ENCODE data around the gene MINDY4.

The MINDY4 gene

DNA sequence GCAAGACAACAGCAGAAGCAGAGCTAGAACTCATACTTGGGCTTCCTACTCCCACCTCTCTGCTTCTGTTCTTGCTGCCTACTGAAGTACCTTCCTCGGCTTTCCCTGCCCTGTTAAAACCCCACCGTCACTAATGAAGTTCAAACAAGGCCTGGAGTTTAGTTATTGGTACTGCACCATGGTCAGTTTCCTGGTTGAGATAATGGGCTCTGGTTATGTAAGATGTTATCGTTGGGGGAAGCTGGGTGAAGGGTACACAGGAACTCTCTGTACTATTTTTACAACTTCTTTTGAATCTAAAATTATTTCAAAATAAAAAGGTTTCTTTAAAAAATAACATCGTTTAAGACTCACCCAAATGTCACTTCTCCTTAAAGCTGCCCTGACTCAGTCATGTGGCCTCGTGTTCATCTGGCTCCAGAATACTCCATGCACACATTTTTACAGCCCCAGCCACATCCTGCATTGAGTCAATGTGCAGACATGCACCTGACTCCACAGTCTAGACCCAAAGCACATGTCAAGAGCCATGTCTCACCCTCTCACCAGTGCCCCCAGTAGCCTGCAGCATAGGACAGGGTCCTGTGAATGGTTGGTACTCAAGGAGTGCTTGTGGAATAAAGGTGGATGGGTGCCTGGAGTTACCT, 103.6 kb downstream of the MINDY4 start:
- DNase-seq (ENCODE audit: low read depth in 2 of 2, low spot score in 1 of 2), result no peak

DNA sequence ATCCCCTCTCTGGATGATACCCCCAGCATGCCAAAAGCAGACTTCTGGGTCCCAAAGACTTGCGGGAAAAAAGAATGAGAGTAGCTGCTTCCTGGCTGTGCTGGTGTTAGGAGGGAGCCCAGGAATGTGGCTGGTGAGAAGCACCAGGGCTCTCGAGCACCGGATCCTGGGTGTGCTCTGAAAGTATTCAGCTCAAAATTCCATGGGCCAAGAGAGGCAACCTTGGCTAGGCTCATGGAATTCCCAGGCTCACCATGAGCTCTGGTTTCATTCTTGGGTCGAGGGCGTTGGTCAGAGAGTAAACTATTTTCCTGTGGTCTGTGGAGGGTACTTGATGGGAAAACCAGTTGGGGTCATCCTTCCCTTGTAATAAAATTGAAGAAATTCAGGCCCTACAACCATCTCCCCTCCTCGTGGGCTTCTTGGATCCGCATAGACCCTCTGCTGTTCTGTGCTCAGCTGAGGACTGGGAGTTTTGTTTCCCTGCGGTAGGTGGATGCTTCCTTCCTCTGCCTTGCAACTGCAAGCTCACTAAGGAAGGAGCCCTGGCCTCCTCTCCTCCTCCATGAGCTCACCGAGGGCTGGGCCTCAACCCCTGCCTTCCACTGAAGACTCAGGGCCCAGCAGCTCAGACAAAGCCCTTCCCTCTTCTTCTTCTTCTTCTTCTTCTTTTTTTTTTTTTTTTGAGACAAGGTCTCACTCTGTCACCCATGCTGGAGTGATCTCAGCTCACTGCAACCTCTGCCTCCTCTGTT, 106.0 kb downstream of the MINDY4 start:
- DNase-seq (ENCODE audit: low read depth in 2 of 2, low spot score in 1 of 2), result no peak

GRCh38 chr7:30877993-30878392, 106.8 kb downstream of the MINDY4 start:
- no peak for DNase-seq (ENCODE audit: low read depth in 2 of 2, low spot score in 1 of 2)

DNA sequence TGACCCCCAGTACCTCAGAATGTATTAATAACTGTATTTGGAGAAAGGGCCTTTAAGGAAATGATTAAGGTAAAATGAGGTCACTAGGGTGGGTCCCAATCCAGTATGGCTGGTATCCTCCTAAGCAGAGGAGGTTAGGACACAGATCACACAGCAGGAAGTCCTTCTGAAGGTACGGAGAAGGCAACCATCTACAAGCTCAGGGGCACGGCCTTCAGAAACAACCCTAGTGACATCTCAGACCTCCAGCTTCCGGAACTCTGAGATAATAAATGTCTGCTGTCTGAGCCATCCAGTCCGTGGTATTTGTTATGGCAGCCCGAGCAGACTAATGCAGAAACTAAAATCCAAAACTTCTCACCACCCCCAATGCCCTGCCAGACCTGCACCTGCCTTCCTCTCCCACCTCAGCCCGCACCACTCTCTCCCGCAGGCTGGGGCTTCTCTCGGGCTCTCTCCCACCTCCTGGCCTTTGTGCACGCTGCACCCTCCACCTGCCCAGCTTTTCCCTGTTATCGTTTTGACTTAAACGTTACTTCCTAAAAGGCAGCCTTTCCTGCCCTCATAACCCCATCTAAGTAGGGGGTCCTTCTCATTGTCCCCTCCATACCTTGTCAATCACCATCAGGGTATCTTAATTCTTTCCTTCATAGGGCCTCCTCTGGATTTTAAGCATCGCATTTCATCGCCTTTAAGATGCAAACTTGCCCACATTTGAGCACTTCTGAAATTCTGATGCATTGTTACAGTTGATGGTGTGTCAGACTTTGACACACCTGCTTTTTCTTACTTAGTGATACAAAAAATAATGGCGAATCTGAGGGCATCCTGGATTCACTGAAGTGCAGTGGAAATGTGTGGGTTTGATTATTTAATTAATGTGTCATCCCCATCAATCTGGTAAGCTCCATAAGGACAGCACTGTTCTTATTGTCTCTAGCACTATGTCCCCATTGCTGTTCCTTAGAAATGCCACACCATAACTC, 108.2 kb downstream of the MINDY4 start:
- no peak for DNase-seq (ENCODE audit: low read depth in 2 of 2, low spot score in 1 of 2)

GRCh38 chr7:30880125-30880720, 109.0 kb downstream of the MINDY4 start:
- no peak for DNase-seq (ENCODE audit: low read depth in 2 of 2, low spot score in 1 of 2)

GRCh38 chr7:30880941-30881340, 109.7 kb downstream of the MINDY4 start:
- no peak for DNase-seq (ENCODE audit: low read depth in 2 of 2, low spot score in 1 of 2)

DNA sequence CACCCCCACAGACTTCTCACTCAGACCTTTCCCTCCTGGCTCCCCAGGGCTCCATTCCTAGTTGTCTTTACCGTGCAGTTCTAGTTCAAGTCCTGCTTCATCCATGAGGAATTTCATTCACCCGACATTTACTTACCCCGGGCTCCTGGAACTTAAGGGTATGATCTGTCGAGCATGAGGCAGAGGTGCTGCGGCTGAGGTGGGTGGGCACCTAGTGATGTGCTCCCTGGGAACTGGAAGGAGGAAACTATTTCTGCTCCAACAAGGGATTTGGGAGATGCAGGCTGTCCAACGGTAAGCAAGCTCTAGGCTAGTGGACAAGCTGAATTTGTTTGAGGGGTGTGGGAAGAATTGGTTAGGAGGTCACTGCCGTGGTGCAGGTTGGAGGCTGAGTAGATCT, 110.2 kb downstream of the MINDY4 start:
- DNase-seq (ENCODE audit: low read depth in 2 of 2, low spot score in 1 of 2), result no peak

DNA sequence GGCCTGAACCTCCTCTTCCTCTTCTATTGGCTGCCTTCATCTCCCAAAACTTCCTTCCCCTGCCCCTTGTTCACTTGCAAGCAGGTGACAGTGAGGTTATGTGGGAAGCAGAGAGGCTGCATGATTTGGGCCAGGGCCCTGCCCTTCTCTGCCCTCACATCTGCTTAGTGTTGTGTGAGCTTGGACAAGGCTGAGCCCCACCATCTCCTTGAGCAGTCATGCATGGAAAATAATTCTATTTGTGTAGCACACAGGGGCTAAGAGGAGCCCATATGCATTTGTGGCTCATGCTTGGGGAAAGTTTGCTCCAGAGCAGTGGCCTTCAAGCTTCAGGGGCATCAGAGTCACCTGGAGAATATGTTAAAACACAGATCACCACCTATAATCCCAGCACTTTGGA, 113.7 kb downstream of the MINDY4 start:
- no peak for DNase-seq (ENCODE audit: low read depth in 2 of 2, low spot score in 1 of 2)

DNA sequence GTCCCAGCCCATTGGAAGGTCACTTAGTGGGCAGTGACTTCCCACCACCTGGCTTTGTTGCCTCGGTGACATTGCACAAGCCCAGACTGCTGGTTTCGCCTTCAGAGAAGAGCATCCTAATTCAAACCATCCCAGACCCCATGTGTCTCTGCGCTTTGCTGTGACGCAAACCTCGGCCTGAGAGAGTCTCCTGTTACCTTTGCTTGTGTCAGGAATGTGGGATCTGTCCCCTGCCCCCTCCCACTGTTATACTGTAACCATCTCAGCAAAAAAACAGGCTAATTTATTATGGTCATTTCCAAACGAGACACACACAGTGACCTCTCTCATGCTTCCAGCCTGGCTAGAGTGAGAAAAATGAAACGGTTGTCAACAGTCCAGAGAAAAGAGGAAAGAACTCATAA, 115.4 kb downstream of the MINDY4 start:
- no peak for DNase-seq (ENCODE audit: low read depth in 2 of 2, low spot score in 1 of 2)

DNA sequence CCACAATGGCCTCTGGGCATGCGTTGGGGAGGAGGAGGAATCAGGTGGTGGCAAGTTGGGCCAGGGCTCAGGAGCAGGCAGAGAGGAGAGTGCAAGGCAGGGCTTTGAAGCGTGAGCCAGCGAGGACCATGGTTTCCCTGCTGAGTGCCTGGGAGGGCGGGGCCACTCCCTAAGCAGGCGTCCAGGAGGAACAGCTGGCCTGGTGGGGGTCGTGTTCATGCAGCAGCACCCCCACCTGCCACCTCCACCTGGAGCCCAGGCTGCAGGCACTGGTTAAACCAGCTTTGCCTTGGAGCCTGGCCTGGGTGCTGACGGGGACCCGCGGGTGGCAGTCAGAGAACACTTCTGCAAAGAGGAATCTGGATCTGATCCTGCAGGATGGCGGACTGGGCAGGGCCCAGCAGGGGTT, 116.3 kb downstream of the MINDY4 start:
- no peak for DNase-seq (ENCODE audit: low read depth in 2 of 2, low spot score in 1 of 2)

GRCh38 chr7:30888747-30889146, 117.5 kb downstream of the MINDY4 start:
- no peak for DNase-seq (ENCODE audit: low read depth in 2 of 2, low spot score in 1 of 2)

- no peak for DNase-seq (ENCODE audit: low read depth in 2 of 2, low spot score in 1 of 2)
Observed at GRCh38 chr7:30890226-30890625, 119.0 kb downstream of the MINDY4 start.

GRCh38 chr7:30893357-30893756, 122.1 kb downstream of the MINDY4 start:
- no peak for DNase-seq (ENCODE audit: low read depth in 2 of 2, low spot score in 1 of 2)

DNA sequence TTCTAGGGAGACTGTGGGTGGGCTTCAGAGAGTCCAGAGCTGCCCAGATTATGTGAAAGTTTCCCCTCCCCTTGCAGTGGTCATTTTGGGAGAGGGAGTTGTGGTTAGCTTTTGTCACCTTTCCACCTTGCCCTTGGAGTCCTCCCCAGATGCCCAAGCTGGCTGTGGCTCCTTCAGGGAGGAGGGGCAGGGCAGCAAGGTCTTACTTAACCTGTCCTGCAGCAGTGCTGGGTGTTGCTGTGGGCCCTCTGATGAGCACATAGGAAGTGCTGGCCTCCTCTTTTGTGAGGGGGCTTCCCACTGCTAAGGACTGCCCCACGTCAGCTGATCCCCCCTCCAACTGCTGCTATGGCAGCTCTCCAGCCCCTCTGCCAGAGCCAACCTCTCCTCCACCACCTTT, 122.8 kb downstream of the MINDY4 start:
- no peak for DNase-seq (ENCODE audit: low read depth in 2 of 2, low spot score in 1 of 2)

- DNase-seq (ENCODE audit: low read depth in 2 of 2, low spot score in 1 of 2), result no peak
Observed at GRCh38 chr7:30894866-30895605, 123.8 kb downstream of the MINDY4 start.

- DNase-seq (ENCODE audit: low read depth in 2 of 2, low spot score in 1 of 2), result no peak
Observed at GRCh38 chr7:30896036-30896435, 124.8 kb downstream of the MINDY4 start.

GRCh38 chr7:30896783-30897637, 125.8 kb downstream of the MINDY4 start:
- DNase-seq (ENCODE audit: low read depth in 2 of 2, low spot score in 1 of 2), result no peak

DNA sequence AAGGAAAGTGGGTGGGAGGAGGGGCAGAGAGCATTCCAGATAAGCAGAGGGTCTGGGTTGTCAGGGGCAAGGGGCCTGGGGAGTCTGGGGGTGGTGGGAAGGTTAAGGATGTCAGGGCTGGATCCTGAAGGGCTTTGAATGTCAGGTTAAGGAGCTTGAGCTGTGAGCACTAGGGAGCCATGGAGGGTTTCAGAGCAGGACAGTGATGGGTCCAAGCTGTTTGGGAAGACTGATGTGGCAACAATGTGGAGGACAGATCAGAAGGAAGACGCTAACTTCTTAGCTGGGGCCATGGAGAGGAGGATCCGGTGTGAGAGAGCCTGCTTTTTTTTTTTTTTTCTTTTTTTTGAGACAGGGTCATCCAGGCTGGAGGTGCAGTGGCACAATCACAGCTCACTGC, 126.6 kb downstream of the MINDY4 start:
- DNase-seq (ENCODE audit: low read depth in 2 of 2, low spot score in 1 of 2), result no peak

DNA sequence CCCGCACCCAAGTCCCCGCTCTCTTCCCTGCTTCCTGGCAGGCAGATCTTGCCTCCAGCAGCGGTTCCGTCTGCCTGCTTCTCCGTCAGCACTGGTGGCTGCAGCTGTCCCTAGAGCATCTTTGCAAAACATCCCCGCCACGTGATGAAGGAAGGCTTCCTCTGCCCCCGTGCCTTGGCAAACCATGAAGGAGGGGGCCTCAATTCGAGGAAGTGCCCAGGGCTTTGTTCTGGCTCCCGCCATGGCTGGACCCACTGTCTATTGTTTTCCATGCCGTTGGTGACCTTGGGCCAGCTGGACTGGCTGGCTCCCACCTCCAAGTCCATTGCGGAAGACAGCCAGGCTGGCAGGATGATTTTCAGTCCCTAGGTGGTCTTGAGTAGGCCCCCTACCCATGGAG, 127.2 kb downstream of the MINDY4 start:
- no peak for DNase-seq (ENCODE audit: low read depth in 2 of 2, low spot score in 1 of 2)

GRCh38 chr7:30899066-30899465, 127.8 kb downstream of the MINDY4 start:
- DNase-seq (ENCODE audit: low read depth in 2 of 2, low spot score in 1 of 2), result no peak
